PC-3 (cell line): ENCODE measurements around the gene DAPK3.

Experiments used
- EZH2 ChIP-seq: fragments of 300-600 bp; sonication (generic); IDR thresholded peaks from one replicate; pipeline ENCODE4 v1.6.1; 2017; ENCODE audit warnings: antibody characterized with exemption, mild to moderate bottlenecking, low read length; ENCODE audit not compliant: unreplicated experiment
- TF ChIP-seq, protein P1 (sequence below): fragments of 300-600 bp; sonication (generic); conservative IDR thresholded peaks from 2 replicates; pipeline ENCODE4 v1.5.1; 2017; ENCODE audit warnings: antibody characterized with exemption, low read depth, mild to moderate bottlenecking, low read length

DNA sequence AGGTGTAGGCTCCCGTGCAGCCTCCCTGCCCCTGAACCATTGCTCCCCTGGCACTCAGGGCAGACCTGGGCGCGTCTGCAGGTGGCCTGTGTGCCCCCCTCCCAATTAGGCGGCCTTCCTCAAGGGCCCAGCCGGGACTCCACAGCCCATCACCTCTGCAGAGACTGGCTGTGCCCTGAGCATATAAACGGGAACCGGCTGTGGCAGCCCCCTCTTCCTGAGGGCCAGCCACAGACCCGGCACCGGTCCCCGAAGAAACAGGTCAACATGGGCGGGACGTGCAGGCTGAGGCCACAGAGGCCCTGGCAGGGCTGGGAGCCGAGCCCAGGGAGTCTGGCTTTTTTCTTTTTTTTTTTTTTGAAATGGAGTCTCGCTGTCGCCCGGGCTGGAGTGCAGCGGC, 48.7 kb upstream of the DAPK3 start:
- no peak for TF ChIP-seq EZH2
- TF ChIP-seq, protein P1, sequence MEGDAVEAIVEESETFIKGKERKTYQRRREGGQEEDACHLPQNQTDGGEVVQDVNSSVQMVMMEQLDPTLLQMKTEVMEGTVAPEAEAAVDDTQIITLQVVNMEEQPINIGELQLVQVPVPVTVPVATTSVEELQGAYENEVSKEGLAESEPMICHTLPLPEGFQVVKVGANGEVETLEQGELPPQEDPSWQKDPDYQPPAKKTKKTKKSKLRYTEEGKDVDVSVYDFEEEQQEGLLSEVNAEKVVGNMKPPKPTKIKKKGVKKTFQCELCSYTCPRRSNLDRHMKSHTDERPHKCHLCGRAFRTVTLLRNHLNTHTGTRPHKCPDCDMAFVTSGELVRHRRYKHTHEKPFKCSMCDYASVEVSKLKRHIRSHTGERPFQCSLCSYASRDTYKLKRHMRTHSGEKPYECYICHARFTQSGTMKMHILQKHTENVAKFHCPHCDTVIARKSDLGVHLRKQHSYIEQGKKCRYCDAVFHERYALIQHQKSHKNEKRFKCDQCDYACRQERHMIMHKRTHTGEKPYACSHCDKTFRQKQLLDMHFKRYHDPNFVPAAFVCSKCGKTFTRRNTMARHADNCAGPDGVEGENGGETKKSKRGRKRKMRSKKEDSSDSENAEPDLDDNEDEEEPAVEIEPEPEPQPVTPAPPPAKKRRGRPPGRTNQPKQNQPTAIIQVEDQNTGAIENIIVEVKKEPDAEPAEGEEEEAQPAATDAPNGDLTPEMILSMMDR: no peak
